Breast epithelium (tissue), 4 donors: ENCODE data around the gene ERCC3. TPM values are rescaled to one million over a fixed set of nuclear protein-coding genes. Genes with fewer than 3 reads are reported as not detected.
A peak's percentile ranks its signal among the peaks of the same experiment; 100 is the strongest.

Experiments
- DNase-seq, 2 donors: peaks; one replicate each; pipeline ENCODE4 v3.0.0-alpha.2; 2019; ENCODE audit warnings: low spot score in 2 of 2
- H3K27ac ChIP-seq, 2 donors: fragments of 200-600 bp; sonication (generic) in 1 of 2; one replicate each; pipeline ENCODE4 v1.5.1; 2016 to 2019; ENCODE audit warnings: mild to moderate bottlenecking in 1 of 2
- H3K27me3 ChIP-seq, 2 donors: fragments of 200-600 bp; sonication (generic) in 1 of 2; one replicate each; pipeline versions ENCODE4 v1.5.1 to v1.6.0; 2017 to 2019; ENCODE audit warnings: control low read depth in 1 of 2, mild to moderate bottlenecking in 1 of 2
- H3K36me3 ChIP-seq: fragments of 200-600 bp; one replicate; pipeline ENCODE4 v1.5.1; 2019
- H3K4me1 ChIP-seq, 2 donors: fragments of 200-600 bp; sonication (generic); one replicate each; pipeline ENCODE4 v1.5.1; 2016 to 2019; ENCODE audit warnings: control low read depth in 1 of 2
- H3K4me3 ChIP-seq, 3 donors: fragments of 200-600 bp; sonication (generic); 1 replicate in 2 of 3; 2 replicates in 1 of 3; pipeline ENCODE4 v1.5.1; 2016 to 2019; ENCODE audit warnings: mild to moderate bottlenecking in 3 of 3, moderate library complexity in 2 of 3
- H3K9me3 ChIP-seq, 2 donors: fragments of 200-600 bp; sonication (generic) in 1 of 2; one replicate each; pipeline ENCODE4 v1.5.1; 2016 to 2019; ENCODE audit warnings: control low read depth in 1 of 2
- CTCF ChIP-seq, 3 donors: fragments of 450-650 bp; IDR thresholded peaks; one replicate each; pipeline ENCODE4 v1.5.1; 2016 to 2017; ENCODE audit warnings: antibody characterized with exemption in 3 of 3, mild to moderate bottlenecking in 3 of 3, moderate library complexity in 3 of 3
- POLR2A ChIP-seq: fragments of 450-650 bp; IDR thresholded peaks from one replicate; pipeline ENCODE4 v1.6.1; 2016; ENCODE audit warnings: antibody characterized with exemption, mild to moderate bottlenecking, moderate library complexity
- POLR2AphosphoS5 ChIP-seq, 3 donors: sonication (generic); formaldehyde crosslinking; IDR thresholded peaks; one replicate each; pipeline ENCODE4 v1.6.1; 2017; ENCODE audit warnings: antibody characterized with exemption in 3 of 3
- intact Hi-C: fragments of 100-400 bp; cut with DNase I; formaldehyde crosslinking; loops from one replicate; pipeline ENCODE4 v1.15.1; 2023; ENCODE audit warnings: low total_unique reads
- total RNA-seq, 3 donors: library from RNA; depleted of rRNA; stranded (reverse); fragments of >200 nt; gene quantifications; one replicate each; pipeline ENCODE4 v1.1.0, GENCODE V29; 2016

ERCC3 gene
- total RNA-seq: 10 to 100 TPM; 37.3 to 55.2 (median 41.0) TPM

- intact Hi-C loops: loop anchor here (5.0 kb wide), 1 partner anchor 333 kb away; no protein-coding TSS in a partner anchor
- peaks cover 0 to 6% of the 10 kb centered on the region in 2 donors for H3K4me1 ChIP-seq
- TF ChIP-seq POLR2A: no peak
- peak in 1 of 3 donors; percentile 7 for TF ChIP-seq CTCF (IDR thresholded peaks at IDR 0.05)
- TF ChIP-seq POLR2AphosphoS5 (IDR thresholded peaks at IDR 0.05): peak; percentile 35 to 56 (median 53)
- no peaks in the 10 kb centered on the region for H3K9me3 ChIP-seq
- peaks cover 15% of the 10 kb centered on the region for H3K36me3 ChIP-seq
- no peaks in the 10 kb centered on the region for H3K27me3 ChIP-seq
- DNase-seq: peak; percentile 60 to 73
- H3K27ac ChIP-seq: peak within 1 kb of the TSS; percentile 71 to 85
- peak within 1 kb of the TSS; percentile 85 to 88 (median 86) for H3K4me3 ChIP-seq
Measured at GRCh38 chr2:127293748-127294562, at the start of gene ERCC3. Gene ERCC3, minus strand, starts transcription at chr2:127294144. Its CDS starts 63 bp downstream, at chr2:127294081.

GRCh38 chr2:127343277-127343676 lies 49.3 kb upstream of the ERCC3 start:
- Histone ChIP-seq H3K36me3 (no peaks in the 10 kb centered on the region), H3K27me3 (no peaks in the 10 kb centered on the region), H3K4me3 (no peak overlapping the region), H3K4me1 (peaks cover 0 to 5% of the 10 kb centered on the region in 2 donors), H3K27ac (no peak overlapping the region), H3K9me3 (no peaks in the 10 kb centered on the region)
- TF ChIP-seq CTCF (IDR thresholded peaks at IDR 0.05): no peak
- TF ChIP-seq POLR2A: no peak
- TF ChIP-seq POLR2AphosphoS5 (IDR thresholded peaks at IDR 0.05): no peak
- intact Hi-C loops: no loop called here
- DNase-seq: no peak

- H3K9me3 ChIP-seq: no peaks in the 10 kb centered on the region
- TF ChIP-seq POLR2A: no peak
- TF ChIP-seq POLR2AphosphoS5 (IDR thresholded peaks at IDR 0.05): no peak
- no peak for TF ChIP-seq CTCF (IDR thresholded peaks at IDR 0.05)
- H3K27ac ChIP-seq: no peak overlapping the region
- no peaks in the 10 kb centered on the region for H3K36me3 ChIP-seq
- intact Hi-C loops: no loop called here
- H3K4me3 ChIP-seq: no peak overlapping the region
- H3K4me1 ChIP-seq: no peaks in the 10 kb centered on the region
- H3K27me3 ChIP-seq: no peaks in the 10 kb centered on the region
- DNase-seq: no peak
Measured at GRCh38 chr2:127342101-127342500, 48.2 kb upstream of the ERCC3 start.

GRCh38 chr2:127332335-127332734 lies 38.4 kb upstream of the ERCC3 start:
- intact Hi-C loops: no loop called here
- no peak overlapping the region for H3K4me3 ChIP-seq
- no peaks in the 10 kb centered on the region for H3K9me3 ChIP-seq
- TF ChIP-seq POLR2AphosphoS5 (IDR thresholded peaks at IDR 0.05): no peak
- TF ChIP-seq CTCF (IDR thresholded peaks at IDR 0.05): no peak
- no peak overlapping the region for H3K27ac ChIP-seq
- no peak for DNase-seq
- H3K4me1 ChIP-seq: no peaks in the 10 kb centered on the region
- no peaks in the 10 kb centered on the region for H3K27me3 ChIP-seq
- H3K36me3 ChIP-seq: peaks cover 4% of the 10 kb centered on the region

GRCh38 chr2:127330753-127331152 lies 36.8 kb upstream of the ERCC3 start:
- no peaks in the 10 kb centered on the region for H3K9me3 ChIP-seq
- H3K27ac ChIP-seq: no peak overlapping the region
- TF ChIP-seq CTCF (IDR thresholded peaks at IDR 0.05): no peak
- TF ChIP-seq POLR2AphosphoS5 (IDR thresholded peaks at IDR 0.05): no peak
- no peak for TF ChIP-seq POLR2A
- no peaks in the 10 kb centered on the region for H3K27me3 ChIP-seq
- H3K4me1 ChIP-seq: no peaks in the 10 kb centered on the region
- DNase-seq: no peak
- intact Hi-C loops: no loop called here
- peaks cover 4% of the 10 kb centered on the region for H3K36me3 ChIP-seq
- H3K4me3 ChIP-seq: no peak overlapping the region
